SH-SY5Y (cell line): ENCODE data around the gene HORMAD1.

Source experiments
- GATA2 ChIP-seq: IDR thresholded peaks from 2 replicates; pipeline ENCODE4 v1.6.1; 2011; ENCODE audit warnings: mild to moderate bottlenecking, low read depth, low read length
- GATA3 ChIP-seq: IDR thresholded peaks from 2 replicates; pipeline ENCODE4 v1.6.1; 2011; ENCODE audit warnings: low read depth, mild to moderate bottlenecking, low read length, moderate library complexity

DNA sequence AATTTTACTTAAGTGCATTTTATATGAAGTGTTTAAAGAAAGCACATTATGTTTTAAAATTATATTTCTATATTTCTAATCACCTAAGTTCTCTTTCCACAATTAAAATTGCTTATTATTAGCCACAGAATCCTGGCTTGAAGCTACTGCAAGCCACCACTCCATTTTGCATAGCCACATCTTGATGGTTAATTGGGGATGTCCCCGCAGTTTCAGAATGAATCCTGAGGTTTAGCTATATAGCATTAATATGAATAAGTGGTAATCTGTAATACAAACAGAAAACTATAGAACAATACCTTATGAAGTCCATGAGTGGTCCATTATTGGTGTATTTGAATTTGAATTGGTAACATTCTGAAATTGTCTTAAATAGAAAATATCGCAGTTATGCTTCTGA is 12.1 kb downstream of the HORMAD1 start:
- TF ChIP-seq GATA3 (no peak), GATA2 (no peak)
